ENCODE measurements around the gene PLEKHN1. TPM values are rescaled to one million over a fixed set of nuclear protein-coding genes. Genes with fewer than 3 reads are reported as not detected.
A peak's percentile ranks its signal among the peaks of the same experiment; 100 is the strongest.
"Not testable (repeated sequence)": the region's sequence is repeated elsewhere in the genome, so short reads cannot be mapped to it uniquely, and the experiment has no call there.

PLEKHN1 gene
- total and polyA plus RNA-seq, 8 donors, result 0.29 to 29.2 (median 1.7) TPM; not detected in 2

GRCh38 chr1:1004780-1005697 is 38.8 kb downstream of the PLEKHN1 start:
- no peak overlapping the region for H3K4me3 ChIP-seq
- H3K27ac ChIP-seq, result peak overlapping the region in 2 of 5 donors; percentile 20 to 59
- no peaks in the 10 kb centered on the region for H3K9me3 ChIP-seq
- H3K4me1 ChIP-seq, result peaks cover 32 to 47% (median 43%) of the 10 kb centered on the region in 4 donors
- intact Hi-C loops (cut with DNase I; ENCODE audit: low total_unique reads), result no loop called here
- peaks cover 0 to 62% (median 16%) of the 10 kb centered on the region in 3 donors for H3K27me3 ChIP-seq
- no peaks in the 10 kb centered on the region for H3K36me3 ChIP-seq
- TF ChIP-seq POLR2A (IDR thresholded peaks at IDR 0.05) (no peak), POLR2AphosphoS5 (IDR thresholded peaks at IDR 0.05) (peak in 1 of 3 donors; percentile 19), CTCF (IDR thresholded peaks at IDR 0.05) (no peak)
- 17 to 31% (median 24%) methylated on average over 16 to 21 of the region's 21 CpGs for WGBS, 5 donors
- peak; percentile 81 to 83 for DNase-seq

GRCh38 chr1:1005774-1006304 is 39.6 kb downstream of the PLEKHN1 start:
- intact Hi-C loops (cut with DNase I; ENCODE audit: low total_unique reads), result no loop called here
- H3K4me1 ChIP-seq, result peaks cover 28 to 39% (median 35%) of the 10 kb centered on the region in 4 donors
- 51 to 81% (median 58%) methylated on average over 7 to 23 of the region's 23 CpGs for WGBS, 5 donors
- H3K4me3 ChIP-seq, result no peak overlapping the region
- DNase-seq, result peak in 1 of 2 donors; percentile 21
- H3K27me3 ChIP-seq, result peaks cover 0 to 54% (median 9%) of the 10 kb centered on the region in 3 donors
- H3K27ac ChIP-seq, result peak overlapping the region in 1 of 5 donors; percentile 59
- no peaks in the 10 kb centered on the region for H3K9me3 ChIP-seq
- TF ChIP-seq EP300 (IDR thresholded peaks at IDR 0.05) (no peak), CTCF (IDR thresholded peaks at IDR 0.05) (no peak), POLR2A (IDR thresholded peaks at IDR 0.05) (no peak), POLR2AphosphoS5 (IDR thresholded peaks at IDR 0.05) (no peak)
- H3K36me3 ChIP-seq, result no peaks in the 10 kb centered on the region

- Histone ChIP-seq H3K9me3 (no peaks in the 10 kb centered on the region), H3K36me3 (no peaks in the 10 kb centered on the region), H3K4me3 (no peak overlapping the region), H3K4me1 (peaks cover 21 to 32% (median 28%) of the 10 kb centered on the region in 4 donors), H3K27me3 (peaks cover 0 to 47% (median 2%) of the 10 kb centered on the region in 3 donors), H3K27ac (no peak overlapping the region)
- 69 to 71% (median 70%) methylated on average over 23 to 37 of the region's 37 CpGs for WGBS, 5 donors
- TF ChIP-seq EP300 (IDR thresholded peaks at IDR 0.05) (no peak), POLR2AphosphoS5 (IDR thresholded peaks at IDR 0.05) (no peak), CTCF (IDR thresholded peaks at IDR 0.05) (no peak), POLR2A (IDR thresholded peaks at IDR 0.05) (no peak)
- intact Hi-C loops (cut with DNase I; ENCODE audit: low total_unique reads), result no loop called here
- DNase-seq, result peak; percentile 57 to 76
Measured at GRCh38 chr1:1006305-1007159, 40.2 kb downstream of the PLEKHN1 start.

- H3K36me3 ChIP-seq; DNase-seq; H3K27ac ChIP-seq; H3K9me3 ChIP-seq; H3K4me3 ChIP-seq; intact Hi-C loops (cut with DNase I; ENCODE audit: low total_unique reads): not testable (repeated sequence)
- H3K4me1 ChIP-seq, result peaks cover 20 to 42% (median 32%) of the 10 kb centered on the region in 4 donors
- WGBS, 5 donors, result 88 to 94% (median 92%) methylated on average over 8 of the region's 8 CpGs
- H3K27me3 ChIP-seq, result peaks cover 0 to 16% (median 0%) of the 10 kb centered on the region in 3 donors
Measured at GRCh38 chr1:1010131-1010530, 43.8 kb downstream of the PLEKHN1 start.
